Frontal cortex (tissue), 4 donors: Measurements from ENCODE around the gene RAD51D. TPM values are rescaled to one million over a fixed set of nuclear protein-coding genes. Genes with fewer than 3 reads are reported as not detected.
"Not testable (repeated sequence)": the region's sequence is repeated elsewhere in the genome, so short reads cannot be mapped to it uniquely, and the experiment has no call there.

ENCODE experiments used
- DNase-seq, 2 donors: peaks; one replicate each; pipeline ENCODE4 v3.0.0; 2012; ENCODE audit warnings: low spot score in 2 of 2
- FAIRE-seq: peaks from 2 replicates; lab custom pipeline; 2012; peaks lifted over from hg19 to GRCh38; lab: Jason Lieb, UNC
- total RNA-seq: library from RNA; depleted of rRNA; stranded (reverse); fragments of >200 nt; gene quantifications from one replicate; pipeline ENCODE4 v1.2.3, GENCODE V29; 2014
- donor health status: control.
- donor health status: control.
- donor health status: control.

RAD51D gene
- total RNA-seq, 1 donor from 2014 or later = 9.8 TPM

DNA sequence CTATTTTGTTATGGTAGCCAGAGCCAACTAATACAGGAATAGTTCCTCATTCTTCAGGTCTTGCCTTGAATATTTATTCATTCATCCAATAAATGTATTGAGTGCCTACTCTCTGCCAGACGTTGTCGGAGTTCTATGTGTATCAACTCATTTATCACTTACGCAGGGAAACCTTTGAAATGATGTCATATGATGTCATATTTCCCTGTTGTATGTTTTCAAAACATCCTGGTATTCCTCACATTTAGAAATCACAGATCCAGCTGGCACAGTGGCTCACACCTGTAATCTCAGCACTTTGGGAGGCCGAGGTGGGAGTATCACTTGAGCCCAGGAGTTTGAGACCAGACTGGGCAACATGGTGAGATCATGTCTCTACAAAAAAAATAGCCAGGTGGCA is 25.2 kb upstream of the RAD51D start:
- no peak for DNase-seq

DNA sequence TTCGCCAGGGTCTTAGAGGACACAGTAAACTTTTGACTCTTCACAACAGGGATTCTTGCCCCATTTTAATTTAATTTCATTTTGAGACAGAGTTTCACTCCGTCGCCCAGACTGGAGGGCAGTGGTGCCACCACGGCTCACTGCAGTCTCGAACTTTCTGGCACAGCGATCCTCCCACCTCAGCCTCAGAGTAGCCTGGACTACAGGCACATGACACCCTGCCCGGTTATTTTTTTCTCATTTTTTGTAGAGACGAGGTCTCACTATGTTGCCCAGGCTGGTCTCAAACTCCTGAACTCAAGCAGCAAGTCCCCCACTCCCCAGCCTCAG is 22.8 kb upstream of the RAD51D start:
- DNase-seq (no peak), FAIRE-seq (no peak)

More for the DNA sequence above, 25.2 kb upstream of the RAD51D start:
- no peak for FAIRE-seq

DNA sequence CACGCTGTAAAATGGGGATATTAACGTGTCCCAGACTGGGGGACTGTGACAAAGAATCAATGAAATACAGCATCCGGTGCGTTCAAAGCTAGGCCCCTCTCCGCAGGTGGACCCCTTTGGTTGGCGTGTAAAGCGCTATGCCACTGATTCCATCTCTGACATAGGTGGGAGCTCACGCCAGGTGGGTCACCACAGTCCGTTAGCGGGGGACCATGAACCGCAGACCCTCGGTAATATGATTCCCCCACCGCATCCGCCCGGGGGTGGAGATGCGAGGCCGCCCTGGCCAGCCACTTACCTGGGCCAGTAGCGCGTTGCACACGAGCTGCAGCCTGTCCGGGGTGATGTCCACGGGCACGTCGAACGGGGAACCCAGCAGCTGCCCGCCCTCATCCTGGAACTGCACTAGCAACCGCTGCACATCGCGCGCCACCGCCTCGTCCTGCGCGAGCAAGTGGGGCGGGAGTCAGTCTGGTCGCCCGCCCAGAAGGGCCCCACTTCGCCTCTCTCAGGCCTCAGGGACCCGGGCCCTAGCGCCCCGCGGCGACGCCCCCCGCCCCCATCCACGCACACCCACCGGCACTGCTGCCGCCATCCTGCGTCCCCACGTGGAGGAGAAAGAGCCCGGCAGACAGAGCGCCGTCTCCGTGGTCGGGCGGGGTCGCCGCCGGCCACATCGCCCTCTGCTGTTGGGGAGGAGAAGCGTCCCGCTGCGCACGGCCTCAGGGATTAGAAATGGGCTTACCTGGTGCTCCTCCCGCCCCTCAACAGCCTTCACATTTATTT is 22.2 kb upstream of the RAD51D start, which contains the start of gene NLE1:
Gene NLE1, minus strand, starts transcription at position 623 of the 786 bp plus-strand sequence. Its CDS starts 28 bp downstream, at position 595.
- DNase-seq (peak; percentile 85 to 90), FAIRE-seq (no peak)

DNA sequence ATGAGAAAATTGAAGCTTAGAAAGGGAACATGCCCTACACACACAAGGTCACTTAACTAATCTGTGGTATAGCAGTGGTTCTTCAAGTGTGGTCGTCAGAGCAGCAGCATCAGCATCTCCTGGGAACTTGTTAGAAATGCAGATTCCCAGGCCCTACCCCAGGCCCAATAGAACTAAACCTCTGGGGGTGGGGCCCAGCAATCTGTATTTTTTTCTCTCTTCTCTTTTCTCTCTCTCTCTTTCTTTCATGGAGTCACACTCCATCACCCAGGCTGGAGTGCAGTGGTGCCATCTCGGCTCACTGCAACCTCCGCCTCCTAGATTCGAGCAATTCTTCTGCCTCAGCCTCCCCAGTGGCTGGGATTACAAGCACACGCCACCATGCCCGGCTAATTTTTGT is 18.6 kb upstream of the RAD51D start:
- no peak for FAIRE-seq
- no peak for DNase-seq

DNA sequence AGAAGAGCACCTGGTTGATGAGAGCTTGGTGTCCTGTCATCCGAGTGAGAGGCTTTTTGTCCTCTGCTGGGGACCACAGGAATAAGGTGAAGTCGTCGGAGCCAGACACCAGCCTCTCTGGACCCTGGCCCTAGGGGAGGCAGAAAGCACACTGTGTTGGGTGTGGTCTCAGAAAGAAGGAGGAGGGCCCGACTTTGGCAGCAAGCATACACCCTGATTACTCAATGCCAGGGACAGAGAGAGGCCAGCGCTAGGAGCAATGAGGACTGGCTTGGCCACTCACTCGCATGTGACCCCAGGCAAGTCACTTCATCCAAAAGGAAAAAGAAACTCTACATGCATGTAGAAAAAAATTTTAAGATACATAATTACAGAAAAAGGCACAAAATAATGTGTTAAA is 15.7 kb upstream of the RAD51D start:
- FAIRE-seq = no peak
- DNase-seq = no peak

DNA sequence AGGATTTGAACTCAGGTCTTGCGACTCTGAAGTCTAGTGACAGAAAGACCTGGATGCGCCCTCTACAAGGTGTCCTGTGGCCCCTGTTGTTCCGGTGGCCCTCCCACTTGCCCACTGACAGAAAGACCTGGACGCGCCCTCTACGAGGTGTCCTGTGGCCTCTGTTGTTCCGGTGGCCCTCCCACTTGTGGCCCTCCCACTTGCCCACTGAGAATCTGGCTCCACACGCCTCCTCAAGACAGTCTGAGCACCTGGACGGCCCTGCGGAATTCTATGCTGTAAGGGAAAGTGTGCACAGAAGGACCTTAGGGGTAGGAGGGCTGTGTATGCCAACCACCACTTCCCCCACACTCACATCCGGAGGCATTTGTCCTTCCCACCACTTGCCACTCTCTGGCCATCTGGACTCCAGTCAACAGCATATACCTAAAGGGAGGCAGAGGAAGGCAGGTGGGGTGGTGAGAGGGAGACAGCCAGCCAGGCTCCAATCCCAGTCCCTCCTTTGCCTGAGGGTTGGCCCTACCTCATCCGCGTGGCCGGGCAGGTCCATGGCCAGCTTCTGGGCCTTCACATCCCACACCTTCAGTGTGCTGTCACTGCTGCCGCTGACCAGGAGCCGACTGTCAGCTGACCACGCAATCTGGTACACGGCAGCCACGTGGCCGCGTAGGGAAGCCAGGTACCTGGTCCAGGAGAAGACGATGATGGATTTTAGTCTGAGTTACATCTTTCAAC is 13.3 kb upstream of the RAD51D start:
- FAIRE-seq = no peak
- no peak for DNase-seq

DNA sequence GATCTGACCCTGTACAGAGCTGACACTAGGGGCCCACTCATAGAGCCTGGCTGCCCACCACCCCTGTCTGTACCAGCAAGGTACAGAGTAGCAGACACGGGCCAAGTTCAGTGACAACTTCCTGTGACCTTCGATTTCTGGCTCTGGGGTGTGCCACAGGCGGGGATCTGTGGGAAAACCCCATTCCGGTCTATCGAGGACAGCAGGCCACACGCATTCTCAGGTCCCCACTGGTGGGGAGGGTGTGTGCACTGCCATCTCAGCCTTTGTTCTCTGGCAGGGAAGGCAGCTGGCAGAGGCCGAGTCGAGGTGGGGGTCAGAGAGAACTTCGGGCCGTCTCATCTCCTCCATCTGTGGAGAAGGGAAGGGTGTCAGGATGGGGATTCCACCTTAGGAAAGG is 12.4 kb upstream of the RAD51D start:
- FAIRE-seq (no peak), DNase-seq (no peak)

DNA sequence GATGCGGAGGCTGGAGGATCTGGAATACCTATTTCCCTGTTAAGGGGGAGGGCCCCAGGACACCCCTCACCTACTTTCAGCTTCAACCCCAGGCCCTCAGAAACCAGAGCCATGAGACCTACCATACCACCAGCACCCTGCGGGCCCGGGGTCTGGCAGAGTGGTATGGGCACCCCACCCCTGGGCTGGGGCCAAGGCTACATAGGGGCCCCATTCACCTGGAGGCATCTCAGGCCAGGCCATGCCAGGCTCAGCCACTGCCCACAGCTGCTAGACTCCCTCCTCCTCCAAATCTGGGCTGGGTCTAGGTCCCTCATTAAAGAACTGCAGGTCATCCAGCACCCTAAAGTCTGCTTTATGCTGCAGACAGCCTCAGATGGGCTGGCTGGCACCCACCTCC is 10.7 kb upstream of the RAD51D start:
- FAIRE-seq (no peak), DNase-seq (no peak)

DNA sequence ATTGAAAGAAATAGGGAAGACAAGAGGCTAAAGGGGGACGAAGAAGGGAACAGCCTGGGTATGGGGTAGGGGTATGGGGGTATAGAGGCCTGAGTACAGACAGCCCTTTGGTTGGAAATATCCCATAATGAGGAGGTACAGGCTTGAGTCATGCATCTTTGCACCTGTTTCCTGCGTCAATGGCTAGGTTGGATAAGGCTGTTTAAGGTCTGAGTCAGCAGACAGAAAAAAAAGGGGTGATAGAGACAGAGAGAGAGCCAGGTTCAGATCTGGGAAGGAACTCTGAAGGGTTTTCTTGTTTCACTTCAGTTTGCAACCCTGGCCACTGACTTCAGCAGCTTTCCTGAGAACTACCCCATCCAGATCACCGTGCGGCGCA is 10.3 kb upstream of the RAD51D start:
- no peak for FAIRE-seq
- DNase-seq = no peak

DNA sequence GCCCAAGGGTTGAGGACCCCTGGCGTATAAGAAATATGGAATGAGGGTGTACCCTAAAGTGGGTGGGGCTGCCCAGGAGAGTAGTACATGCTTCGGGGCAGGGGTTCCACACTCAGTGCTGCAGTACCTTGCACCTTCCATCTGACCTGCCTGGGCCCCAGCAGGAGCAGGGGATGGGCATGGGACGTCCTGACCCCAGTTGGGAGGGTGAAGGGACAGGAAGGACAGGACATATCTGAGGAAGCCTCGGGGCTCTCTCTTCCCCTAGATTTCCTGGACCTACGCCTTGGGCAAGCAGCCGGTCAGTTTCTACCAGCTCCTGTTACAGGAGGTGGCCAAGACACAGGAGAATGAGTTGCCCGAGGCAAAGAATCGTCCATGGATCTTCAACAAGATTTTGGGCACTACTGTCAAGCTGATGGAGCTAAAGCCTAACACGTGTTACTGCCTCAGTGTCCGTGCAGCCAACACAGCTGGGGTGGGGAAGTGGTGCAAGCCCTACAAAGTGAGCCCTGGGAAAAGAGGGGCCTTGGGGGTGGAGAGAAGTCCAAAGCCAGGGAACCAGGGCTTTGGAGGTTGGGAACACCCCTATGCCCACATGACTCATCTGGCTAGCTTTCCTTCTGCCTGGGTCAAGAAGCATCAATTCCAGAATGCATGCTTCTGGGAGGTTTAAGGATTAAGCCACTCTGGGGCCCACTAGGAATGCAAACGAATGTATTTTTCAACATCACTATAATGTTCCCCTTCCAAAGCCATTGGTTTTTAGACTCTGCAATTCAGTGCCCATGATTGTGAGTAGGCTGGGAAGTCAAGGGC is 9.7 kb upstream of the RAD51D start:
- FAIRE-seq = no peak
- no peak for DNase-seq

DNA sequence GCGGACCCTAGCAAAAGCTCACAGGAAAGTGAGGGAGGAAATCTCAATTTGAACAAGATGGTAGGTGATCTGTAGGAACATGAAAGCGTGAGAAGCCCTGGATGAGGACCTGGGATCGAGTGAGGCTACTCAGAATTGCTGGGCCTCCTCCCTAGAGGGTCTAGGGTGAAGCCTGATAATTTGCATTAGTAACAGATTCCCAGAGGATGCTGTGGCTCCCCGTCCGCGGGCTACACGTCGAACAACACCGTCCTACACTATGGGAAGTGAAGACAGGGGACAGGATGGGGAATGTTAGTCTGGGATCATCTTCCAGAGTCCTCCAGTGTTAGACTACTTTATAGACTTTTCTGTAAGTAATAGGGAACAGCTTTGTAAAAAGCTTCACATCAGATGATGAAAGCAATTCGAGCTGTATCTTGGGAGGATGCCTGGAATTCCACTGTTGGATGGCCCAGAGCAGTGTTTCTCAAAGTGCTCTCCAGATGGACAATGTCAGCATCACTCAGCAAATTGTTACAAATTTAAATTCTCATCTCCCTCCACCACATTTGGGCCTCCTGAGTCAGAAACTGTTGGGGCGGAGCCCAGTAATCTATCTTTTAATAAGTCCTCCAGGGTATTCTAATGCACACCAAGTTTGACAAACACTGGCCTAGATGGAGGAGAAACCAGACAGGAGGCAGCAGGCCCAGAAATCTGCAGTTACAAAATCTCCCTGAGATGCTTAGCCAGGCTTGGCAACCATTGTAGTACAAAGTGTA is 8.3 kb upstream of the RAD51D start:
- no peak for DNase-seq
- no peak for FAIRE-seq

DNA sequence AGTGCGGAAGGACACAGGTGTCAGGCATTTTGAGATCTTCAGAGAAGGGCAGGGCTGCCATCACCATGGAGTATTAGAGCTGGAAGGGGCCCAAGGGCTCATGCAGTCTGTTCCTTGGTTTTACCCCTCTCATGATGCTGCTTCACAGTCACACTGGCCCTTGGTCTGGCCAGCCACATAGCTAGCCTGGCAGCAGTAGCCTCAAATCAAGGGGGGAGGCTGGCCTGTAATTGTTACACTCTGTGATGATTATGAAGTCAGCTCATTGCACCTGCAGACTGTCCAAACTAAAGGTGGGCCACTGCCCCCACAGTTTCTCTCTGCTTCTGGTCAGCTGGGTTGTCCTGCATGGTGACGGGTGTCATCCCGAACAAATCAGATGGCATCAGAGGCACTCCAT is 1.7 kb upstream of the RAD51D start, which contains the start of gene FNDC8:
Gene FNDC8, plus strand, starts transcription at position 301 of the 400 bp plus-strand sequence. Its CDS starts 79 bp downstream, at position 380.
- no peak for FAIRE-seq

DNA sequence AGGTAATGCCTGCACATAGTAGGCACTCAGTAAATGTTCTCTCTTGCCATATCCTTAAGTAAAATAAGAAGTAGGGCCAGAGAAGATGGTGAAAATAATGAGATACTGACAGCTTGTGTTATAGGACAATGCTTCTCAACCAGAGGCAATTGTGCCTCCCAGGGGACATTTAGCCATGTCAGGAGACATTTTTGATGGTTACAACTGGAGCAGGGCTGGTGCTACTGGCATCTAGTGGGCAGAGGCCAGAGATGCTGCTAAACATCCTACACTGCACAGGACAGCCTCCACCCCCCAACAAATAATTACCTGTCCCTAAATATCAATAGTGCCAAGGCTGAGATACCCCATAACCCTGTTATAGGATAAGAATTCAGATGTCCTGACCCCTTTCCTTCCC is 1.7 kb downstream of the RAD51D start:
- DNase-seq = peak in 1 of 2 donors; percentile 29
- no peak for FAIRE-seq

More for the DNA sequence above, 1.7 kb upstream of the RAD51D start, which contains the start of gene FNDC8:
- no peak for DNase-seq

DNA sequence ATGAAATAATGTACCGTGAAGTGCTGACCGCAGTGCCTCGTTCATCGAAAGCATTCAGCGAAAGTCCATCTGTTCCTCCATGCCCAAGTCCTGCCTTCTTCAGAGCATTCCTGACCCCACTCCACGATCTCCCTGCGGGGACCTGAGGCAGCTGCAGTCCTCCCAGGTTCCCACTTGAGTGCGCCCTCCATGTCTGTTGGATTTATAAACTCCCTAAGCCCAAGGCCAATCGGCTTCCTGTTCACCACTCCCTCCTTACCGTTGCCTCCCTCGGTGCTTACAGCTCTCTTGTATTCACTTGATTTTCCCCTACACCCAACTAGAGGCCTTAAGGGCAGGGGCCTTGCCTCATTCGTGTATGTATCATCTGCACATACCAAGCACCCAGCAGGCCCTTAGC is 2.8 kb downstream of the RAD51D start:
- DNase-seq (no peak), FAIRE-seq (no peak)

DNA sequence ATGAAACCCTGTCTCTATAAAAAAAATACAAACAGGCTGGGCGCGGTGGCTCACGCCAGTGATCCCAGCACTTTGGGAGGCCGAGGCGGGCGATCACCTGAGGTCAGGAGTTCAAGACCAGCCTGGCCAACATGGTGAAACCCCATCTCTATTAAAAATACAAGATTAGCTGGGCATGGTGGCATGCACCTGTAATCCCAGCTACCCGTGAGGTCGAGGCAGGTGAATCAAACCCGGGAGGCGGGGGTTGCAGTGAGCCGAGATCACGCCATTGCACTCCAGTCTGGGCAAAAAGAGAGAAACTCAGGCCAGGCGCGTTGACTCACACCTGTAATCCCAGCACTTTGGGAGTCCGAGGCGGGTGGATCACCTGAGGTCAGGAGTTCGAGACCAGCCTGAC is 8.9 kb downstream of the RAD51D start:
- FAIRE-seq, DNase-seq: not testable (repeated sequence)

DNA sequence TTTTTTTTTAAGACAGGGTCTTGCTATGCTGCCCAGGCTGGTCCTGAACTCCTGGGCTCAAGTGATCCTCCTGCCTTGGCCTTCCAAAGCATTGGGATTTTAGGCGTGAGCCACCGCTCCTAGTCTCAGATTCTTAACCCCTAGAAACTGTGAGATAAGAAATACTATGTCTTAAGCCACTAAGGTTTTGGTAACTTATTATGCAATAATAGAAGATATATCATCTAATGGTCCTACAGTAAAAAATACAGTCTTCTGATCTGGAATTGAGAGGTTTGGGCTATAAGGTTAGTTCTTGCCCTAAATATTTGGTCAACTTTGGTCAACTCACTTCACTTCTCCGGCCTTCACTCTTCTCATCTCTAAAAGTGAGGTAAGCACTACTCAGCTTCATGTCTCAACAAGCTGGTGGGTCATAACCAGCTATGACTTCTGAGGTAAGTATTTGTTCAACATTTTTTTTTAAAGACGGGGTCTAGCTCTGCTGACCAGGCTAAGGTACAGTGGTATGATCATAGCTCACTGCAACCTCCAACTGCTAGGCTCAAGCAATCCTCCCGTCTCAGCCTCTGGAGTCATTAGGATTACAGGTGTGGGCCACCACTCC is 14.7 kb downstream of the RAD51D start:
- FAIRE-seq = no peak

DNA sequence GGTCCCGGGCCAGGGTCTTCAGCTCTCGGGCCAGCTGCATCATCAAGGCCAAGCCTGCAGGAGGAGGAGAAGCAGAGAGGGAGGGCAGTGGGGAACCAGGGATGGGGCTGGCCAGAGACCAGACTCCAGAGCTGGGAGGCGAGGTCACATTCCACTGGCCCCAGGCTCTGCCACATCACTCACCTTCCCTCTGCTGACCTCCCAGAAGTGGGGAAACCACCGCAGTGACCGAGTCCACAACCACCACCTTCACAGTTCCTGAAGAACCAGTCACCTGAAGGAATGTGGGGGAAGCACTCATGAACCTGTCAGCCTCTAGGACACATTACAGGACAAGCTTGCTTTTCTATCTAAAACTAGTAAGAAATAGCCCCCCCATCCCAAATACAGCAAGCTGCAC is 16.4 kb downstream of the RAD51D start:
- FAIRE-seq (no peak), DNase-seq (no peak)

More for the DNA sequence above, 14.7 kb downstream of the RAD51D start:
- no peak for DNase-seq

DNA sequence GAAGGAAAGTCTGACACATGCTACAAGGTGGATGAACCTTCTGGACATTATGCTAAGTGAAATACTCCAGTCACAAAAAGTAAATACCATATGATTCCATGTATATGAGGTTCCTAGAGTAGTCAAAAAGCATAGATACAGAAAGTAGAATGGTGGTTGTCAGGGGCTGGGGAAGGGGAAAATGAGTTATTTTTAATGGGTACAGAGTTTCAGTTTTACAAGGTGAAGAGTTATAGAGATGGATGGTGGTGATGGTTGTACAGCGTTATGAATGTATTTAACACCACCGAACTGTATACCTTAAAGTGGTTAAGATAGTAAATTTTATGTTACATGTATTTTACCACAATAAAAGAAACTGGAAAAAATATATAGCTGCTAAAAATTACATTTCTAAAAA is 17.9 kb downstream of the RAD51D start:
- FAIRE-seq (no peak), DNase-seq (no peak)

DNA sequence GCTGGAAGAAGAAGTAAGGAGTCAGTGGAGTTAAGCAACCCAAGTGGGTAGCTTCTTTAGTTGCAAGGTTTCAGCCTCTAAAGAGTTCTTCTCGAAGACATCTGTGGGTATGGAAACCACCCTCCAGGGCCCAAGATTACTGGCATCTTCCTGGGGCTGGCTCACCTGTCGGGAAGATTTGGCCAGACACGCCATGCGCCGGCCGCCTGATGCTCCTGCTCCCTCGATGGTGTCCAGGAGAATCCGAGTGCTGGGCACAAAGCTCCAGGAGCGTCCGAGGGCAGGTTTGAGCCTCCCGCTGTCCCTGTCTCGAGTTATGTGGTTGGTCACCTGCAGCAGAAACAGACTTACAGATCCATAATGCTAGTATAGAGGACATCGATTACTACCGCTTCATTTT is 18.6 kb downstream of the RAD51D start:
- no peak for FAIRE-seq
- DNase-seq = no peak
